ENCODE measurements around the gene HIVEP3.

- TF ChIP-seq CTCF (IDR thresholded peaks at IDR 0.05), result no peak
- no peak for TF ChIP-seq POLR2A (IDR thresholded peaks at IDR 0.05)
Observed at GRCh38 chr1:41608211-41608610, 310.5 kb downstream of the HIVEP3 start.

All from right lobe of liver (tissue), 4 donors.